GM19328 (cell line): Measurements from ENCODE around the gene FAM184A.

Source experiments
- ATAC-seq: cut with Tn5 transposase; IDR thresholded peaks from one replicate; pipeline ENCODE4 v1.9.1; 2021; ENCODE audit warnings: mild to moderate bottlenecking, moderate library complexity; ENCODE audit not compliant: unreplicated experiment

The FAM184A gene

DNA sequence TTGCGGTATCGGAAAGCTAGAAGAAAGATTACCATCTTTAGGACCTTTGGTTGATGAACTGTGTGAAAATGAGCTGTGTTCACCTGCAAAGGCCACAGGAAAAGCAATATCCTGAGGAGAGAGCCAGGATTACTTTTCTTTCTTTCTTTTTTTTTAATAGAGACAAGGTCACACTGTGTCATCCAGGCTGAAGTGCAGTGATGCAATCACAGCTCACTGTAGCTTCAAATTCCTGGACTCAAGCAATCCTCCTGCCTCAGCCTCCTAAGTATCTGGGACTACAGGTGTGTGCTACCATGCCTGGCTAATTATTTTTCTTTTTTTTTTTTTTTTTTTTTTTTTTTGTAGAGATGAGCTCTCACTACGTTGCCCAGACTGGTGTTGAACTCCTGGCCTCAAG lies 17.2 kb downstream of the FAM184A start:
- no peak for ATAC-seq

DNA sequence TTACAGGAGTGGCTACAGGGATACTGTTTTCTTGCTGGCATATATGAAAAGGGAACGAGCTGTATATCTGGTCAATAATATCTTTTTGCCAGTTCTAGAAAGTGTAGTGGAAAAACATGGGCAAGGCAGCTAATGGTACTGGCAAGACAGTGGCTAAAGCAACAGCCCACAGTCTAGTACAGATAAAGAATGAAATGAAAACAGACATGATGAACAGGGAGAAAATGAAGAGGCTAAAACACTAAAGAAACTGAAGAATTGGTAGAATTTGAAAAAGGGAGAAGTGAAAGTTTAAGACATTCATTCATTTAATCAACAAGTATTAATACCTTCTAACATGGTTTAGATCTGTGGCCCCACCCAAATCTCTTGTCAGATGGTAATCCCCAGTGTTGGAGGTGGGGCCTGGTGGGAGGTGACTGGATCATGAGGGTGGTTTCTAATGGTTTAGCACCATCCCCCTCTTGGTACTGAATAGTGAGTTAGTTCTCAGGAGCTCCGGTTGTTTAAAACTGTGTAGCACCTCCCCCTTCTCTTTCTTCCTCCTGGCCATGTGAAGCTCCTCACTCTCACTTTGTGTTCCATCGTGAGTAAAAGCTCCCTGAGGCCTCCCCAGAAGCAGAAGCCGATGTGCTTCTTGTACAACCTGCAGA lies 18.1 kb downstream of the FAM184A start:
- ATAC-seq = no peak

DNA sequence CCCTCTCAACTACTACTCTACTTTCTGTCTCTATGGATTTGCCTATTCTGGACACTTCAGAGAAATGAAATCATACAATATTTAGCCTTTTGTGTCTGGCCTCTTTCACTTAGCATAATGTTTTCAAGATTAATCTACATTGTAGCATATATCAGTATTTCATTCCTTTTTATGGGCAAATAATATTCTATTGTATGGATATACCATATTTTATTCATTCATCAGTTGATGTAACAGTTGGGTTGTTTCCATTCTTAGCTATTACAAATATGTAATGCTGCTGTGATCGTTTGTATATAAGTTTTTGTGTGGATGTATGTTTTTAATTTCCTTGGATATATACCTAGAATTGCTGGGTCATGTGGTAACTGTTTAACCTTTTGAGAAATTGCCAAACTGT lies 23.4 kb downstream of the FAM184A start:
- ATAC-seq = no peak

DNA sequence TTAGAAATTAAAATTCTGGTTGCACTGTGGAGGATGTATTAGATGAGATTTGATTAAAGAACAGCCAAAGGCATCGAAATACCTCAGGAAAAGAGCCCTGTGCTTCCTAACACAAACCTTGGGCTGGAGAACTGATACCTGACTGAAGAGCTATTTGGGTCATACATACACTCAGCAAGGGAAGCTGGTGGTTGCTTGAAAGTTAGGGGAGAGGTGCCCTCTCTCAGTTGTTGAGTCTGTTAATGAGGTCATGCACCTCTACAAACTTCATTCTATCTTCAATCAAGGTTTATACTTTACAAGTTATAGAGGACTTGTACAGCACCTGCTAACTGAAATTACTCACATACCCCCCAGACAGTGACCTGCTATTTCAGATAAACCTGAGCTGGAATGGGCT lies 25.5 kb downstream of the FAM184A start:
- no peak for ATAC-seq

DNA sequence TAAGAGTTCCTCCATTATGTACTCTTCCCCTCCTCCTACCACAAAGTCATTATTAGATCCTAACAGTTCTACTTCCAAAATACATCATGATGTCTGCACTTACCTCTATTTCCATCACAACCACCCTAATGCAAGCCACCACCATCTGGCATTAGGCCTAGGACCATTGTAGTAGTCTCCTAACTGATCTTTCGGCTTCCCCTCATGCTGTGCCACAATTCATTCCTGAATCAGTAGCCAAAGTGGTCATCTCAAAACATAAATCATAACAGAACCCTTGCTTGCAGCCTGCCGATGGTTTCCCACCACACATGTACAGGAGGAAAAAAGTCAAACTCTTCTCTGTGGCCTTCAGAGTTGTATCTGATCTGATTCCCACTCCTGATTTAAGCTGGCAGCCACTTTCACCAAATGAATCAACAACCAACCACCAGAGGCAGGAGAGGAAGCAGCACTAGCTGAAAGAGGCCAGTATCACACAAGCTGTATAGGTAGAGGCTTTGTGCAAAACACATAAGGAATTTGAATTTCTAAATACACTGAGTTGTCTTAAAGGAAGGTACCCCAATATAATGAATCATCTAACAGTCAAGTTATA lies 26.1 kb downstream of the FAM184A start:
- ATAC-seq = no peak

DNA sequence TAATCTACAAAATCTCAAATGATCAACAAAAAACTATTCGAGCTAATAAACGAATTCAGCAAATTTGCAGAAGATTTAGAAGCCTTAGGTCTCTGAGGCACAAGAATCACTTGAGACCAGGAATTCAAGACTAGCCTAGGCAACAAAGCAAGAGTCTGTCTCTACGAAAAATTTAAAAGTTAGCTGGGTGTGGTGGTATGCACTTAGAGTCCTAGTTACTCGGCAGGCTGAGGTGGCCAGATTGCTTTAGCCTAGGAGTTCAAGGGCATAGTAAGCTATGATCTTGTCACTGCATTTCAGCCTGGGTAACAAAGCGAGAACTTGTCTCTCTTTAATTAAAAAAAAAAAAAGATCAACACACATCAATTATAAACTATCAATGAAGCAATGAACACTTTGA lies 34.2 kb downstream of the FAM184A start:
- ATAC-seq = no peak

DNA sequence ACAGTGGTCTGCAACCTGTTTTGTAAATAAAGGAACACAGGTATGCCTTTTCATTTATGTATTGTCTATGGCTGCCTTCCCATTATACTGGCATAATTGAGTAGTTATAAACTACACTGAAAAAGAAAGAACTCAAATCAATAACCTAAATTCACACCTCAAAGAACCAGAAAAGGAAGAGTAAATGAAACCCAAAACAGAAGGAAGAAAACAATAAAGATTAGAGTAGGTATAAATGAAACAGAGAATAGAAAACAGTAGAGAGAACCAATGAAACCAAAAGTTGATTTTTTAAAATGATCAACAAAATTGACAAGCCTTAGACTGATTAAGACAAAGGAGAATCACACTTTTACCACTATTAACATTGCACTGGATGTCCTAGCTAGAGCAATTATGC lies 34.7 kb downstream of the FAM184A start:
- no peak for ATAC-seq

DNA sequence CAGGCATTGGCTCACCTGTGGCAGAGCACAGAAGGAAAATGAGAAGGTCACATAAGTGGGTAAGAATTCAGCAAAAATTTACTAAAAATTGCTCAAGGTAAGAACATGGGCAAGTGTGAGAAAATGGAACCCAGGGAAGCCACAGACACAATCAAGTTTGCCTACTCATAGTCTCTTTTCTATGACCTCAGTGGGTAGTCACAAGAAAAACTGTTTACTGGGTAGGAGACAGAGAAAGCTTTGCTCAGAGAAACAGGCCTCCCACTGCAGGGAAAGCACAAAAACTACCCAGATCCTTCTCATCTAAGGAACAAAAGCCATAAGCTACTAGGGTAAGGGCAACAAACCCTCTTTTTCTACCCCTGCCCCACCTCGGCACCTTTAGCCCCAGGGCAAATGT lies 35.2 kb downstream of the FAM184A start:
- ATAC-seq = no peak

DNA sequence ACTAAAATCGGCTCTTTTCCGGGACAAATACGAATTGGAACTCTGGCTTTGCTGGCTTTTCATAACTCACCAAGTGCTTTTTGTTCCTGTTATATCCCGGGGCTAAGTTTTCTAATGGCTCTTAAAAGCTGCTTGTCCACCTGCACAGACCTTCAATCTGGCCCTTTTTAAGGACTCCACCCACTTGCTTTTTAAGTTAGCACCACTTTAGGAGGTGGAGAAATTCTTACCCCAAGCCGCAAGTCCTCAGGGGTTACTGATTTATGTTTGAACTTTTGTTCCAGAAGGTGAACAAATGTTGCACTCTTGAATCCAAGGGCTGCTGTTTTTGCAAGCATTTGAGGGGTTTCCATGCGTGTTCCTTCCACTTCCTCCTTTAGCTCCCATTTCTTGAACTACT lies 37.8 kb downstream of the FAM184A start:
- no peak for ATAC-seq

DNA sequence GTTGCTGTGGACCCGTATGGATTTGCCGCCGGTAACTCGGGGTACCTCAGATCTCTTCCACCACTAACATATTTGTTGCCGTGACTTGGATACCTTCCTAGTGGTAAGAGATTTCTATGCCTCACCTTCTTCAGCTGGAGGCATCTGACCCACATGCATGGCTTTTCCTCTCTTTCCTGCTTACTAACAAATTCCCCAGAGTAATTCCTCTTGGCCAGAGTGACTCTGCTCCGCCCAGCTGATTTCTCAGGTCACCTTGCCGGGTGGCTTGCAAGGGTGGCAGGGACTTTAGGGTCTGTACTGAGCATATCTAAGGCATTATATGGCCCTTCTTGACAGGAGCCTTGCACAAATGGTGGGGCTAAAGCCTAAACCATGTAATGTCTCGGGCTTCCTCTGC lies 38.2 kb downstream of the FAM184A start:
- ATAC-seq = no peak

DNA sequence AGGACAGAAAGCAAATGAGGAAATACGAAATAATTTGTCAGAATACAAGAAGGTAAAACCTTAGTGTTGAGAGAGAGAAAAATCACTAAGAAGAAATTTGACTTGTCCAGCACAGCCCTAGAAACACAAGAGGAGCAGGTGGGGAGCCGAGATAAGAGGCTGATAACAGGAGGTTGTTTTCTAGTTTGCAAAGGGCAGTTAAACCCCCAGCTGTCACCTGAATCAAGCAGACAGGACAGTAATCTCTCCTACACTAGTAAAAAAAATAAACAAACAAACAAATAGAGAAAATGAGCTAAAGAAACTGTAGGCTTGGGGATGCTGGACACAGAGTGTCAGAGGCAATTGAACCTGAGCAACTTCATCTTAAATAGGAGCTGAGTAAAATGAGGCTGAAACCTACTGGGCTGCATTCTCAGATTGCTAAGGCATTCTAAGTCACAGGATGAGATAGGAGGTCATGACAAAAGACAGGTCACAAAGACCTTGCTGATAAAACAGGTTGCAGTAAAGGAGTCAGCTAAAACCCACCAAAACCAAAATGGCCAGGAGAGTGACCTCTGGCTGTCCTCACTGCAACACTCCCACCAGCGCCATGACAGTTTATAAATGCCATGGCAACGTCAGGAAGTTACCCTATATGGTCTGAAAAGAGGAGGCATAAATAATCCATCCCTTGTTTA lies 40.4 kb downstream of the FAM184A start:
- ATAC-seq = no peak

DNA sequence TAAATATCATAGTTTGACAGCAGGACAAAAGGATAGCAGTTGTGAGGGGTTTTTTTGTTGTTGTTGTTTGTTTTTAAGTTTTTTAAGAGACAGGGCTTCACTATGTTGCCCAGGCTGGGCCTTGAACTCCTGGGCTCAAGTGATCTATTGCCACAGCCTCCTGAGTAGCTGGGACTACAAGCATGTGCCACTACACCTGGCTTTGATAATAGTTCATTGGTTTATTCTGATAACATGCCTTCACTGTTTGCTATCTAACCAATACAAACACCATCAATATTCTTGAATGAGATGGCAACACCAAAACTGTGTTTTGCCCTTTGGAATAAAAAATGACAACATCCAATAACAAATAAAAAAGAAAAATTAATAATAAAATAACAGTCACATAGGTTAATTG lies 41.2 kb downstream of the FAM184A start:
- no peak for ATAC-seq

DNA sequence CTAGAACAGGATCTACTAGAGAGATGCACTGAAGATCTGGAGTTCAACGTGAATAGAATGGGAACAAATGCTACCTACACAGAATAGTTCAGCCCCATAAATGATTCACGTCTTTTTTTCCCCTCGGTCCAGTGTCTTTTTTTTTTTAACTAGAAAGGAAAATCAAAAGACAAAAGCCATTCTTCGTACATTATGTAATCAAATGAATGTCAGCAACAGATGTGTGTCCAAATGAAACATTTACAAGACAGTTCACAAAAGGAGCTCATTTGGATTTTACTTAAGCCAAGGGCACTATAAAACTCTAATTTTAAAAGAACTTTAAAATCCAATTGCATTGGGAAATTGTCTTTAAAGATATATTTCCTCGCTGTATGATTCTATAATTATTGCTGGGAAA lies 42.4 kb downstream of the FAM184A start:
- no peak for ATAC-seq

DNA sequence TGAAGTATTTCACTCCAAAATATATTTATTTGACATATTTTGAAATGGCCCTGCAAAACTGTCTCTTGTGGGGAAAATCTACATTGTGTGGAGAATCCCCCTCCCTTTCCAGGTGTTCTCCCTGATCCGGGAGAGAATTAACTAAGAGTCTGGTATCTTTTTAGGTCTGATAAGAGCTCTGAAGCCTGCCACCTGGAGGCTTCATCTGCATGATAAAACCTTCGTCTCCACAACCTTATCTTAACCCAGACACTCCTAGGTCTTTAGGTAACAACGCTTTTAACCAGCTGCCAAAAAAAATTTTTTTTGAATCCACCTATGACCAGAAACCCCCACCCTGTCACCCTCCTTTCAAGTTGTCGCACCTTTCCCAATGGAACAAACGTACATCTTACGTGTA lies 43.0 kb downstream of the FAM184A start:
- ATAC-seq = no peak

DNA sequence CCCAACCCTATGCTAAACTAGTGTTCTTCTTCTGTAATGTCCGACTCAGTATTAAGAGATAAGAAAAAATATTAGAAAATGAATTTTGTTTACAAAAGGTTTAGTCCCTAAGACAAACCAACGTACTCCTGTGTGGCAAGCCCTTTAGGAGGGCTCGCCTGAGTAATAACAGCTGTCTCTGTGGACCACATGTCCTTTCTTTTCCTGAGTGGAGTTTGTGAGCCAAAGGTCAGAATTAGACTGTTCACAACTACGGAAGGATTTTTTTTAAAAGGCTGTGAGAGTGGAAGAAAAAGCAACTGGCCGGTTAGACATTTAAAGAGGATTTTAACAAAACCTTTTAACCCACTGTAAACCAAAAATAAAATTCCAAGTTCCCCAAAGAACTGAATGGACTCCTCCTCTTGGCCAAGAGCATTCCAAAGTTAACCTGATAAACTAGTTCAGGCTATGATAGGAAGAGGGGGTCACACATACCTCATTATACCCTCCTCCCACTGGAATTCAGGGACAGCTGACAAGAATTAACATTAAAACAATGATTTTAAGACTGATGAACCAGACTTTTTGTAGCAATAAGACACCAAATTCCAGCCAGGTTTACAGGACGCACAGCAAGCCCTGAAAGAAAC lies 43.5 kb downstream of the FAM184A start:
- no peak for ATAC-seq

DNA sequence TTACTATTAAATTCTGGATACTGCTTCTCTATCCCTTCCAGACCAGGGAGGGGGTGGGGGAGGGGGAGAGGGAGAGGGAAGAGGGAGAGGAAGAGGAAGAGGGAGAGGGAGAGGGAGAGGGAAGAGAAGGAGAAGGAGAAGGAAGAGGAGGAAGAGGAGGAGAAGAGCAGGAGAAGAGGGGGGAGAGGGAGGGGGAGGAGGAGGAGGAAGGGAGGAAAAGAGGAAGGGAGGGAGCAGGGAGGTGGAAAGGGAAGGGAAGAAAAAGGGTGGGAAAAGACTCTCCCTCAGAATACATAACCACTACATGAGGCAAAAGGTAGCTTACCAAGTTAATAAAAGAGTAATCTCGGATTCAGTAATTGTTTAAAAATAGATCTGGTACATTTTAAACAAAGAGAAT lies 46.0 kb downstream of the FAM184A start:
- ATAC-seq = no peak

DNA sequence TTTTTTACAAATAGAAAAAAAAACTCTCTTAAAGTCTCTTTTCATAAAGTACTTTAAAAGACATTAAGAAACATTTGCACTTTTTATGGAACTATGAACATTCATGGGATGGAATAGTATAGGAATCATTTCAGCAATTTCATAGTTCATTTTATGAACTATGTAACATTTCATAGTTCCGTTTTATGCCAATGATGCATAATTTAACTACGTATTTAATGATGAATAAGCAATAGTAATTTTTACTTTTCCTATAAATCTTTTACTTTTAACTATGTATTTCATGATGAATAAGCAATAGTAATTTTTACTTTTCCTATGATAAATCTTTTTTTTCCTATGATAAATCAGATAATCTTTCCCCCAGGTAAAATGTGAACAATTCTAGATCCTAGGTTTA lies 47.7 kb downstream of the FAM184A start:
- no peak for ATAC-seq

DNA sequence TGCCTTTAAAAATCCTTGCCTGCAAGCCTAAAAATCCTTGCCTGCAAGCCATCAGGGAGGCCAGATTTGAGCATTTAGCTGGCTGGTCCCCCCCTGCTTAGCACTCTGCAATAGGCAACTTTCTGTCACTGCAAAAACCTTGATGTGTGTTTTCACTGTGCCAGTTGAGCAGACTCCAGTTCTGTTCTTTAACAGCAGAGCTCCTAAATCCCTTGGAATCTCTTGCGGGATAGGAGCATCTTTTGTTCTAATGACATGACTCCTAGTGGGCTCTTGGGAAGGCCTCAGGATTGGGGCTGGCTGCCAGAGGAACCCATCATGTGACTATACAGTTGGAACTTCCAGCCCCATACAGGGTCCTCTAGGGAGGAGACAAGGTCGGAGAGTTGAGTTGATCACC lies 50.4 kb downstream of the FAM184A start:
- ATAC-seq = no peak

DNA sequence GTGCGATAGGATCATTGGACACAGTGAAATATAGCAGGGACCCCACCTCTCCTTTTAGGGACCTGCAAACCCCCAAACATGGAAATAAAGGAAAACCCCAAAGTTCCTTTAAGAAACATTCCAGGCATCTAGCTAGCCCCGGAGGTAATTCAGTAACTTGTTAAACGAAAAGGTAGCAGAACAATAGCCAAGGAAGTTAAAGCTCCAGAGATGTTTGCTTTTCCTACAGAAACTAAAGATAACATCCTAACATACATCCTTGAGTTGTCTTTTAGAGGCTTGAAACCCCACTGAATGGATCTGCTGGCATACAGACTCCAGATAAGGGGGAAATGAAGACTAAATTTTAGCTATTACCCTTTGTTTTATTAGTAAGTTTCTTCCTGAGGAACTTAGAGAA lies 51.0 kb downstream of the FAM184A start:
- ATAC-seq = no peak

DNA sequence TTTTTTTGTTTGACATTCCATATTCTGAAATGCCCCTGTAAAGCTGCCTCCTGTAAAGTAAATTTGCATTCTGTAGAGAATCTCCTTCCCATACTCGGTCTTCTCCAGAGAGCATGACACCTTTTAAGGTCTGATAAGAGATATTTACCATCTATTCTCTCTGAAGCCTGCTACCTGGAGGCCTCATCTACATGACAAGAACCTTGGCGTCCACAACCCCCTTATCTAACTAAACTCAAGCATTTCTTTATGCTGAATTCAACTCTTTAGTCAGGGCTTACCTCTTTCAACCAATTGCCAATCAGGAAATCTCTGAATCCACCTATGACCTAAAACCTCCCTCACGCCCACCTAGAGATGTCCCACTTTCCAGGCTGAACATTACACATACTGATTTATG lies 51.6 kb downstream of the FAM184A start:
- ATAC-seq = no peak

DNA sequence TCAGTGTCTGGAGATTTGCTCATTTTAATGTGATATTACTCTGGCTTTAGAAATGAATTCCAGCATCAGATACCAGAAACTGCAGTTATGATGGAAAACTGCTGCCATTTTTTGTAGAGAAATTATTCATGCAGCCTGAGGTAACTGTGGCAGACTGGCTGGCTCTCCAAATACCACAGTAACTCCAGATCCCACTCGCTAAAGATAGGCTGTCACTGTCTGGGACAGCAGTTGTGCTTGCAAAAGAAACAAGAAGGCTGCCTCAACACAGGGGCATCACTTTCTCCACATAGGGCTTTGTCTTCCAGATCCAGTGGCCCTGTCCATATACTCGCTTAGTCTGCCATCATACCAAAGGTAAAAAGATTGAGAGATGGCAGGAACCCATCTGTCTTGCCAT lies 52.7 kb downstream of the FAM184A start:
- no peak for ATAC-seq

DNA sequence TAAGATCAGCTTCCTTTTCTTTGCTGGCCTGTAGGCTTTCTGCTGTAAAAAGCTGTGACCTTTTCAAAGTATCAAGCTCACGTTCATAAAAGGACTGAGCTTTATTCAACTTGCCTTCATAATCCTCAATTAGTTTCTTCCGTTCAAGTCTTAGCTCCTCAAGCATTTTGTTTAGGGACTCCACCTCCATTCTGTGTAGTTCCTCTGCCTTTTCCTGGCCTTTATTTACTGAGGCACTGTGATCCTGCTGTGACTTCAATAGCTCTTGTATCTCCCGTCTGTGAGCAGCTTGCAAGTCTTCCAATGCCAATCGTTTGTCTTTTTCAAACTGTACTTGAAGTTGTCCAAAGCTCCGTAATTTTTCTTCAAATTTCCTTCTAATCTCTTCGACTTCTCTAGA lies 54.4 kb downstream of the FAM184A start:
- ATAC-seq = no peak
